Aorta (tissue), 5 donors: ENCODE data around the gene KRT3. TPM values are rescaled to one million over a fixed set of nuclear protein-coding genes. Genes with fewer than 3 reads are reported as not detected.

Experiments used
- ATAC-seq: fragments of 200-7000 bp; cut with Tn5 transposase; one replicate; pipeline ENCODE4 v1.9.1; 2022; ENCODE audit warnings: moderate library complexity; ENCODE audit not compliant: low FRiP score
- DNase-seq, 2 donors: peaks; one replicate each; pipeline ENCODE4 v3.0.0-alpha.2; 2020
- H3K27ac ChIP-seq, 2 donors: one replicate each; pipeline ENCODE4 v1.5.1; 2013; ENCODE audit warnings: low read length in 2 of 2, mild to moderate bottlenecking in 2 of 2, moderate library complexity in 2 of 2, control low read depth in 1 of 2, inconsistent platforms in 1 of 2, low read depth in 1 of 2
- H3K27me3 ChIP-seq, 2 donors: one replicate each; pipeline ENCODE4 v1.6.1; 2013; ENCODE audit warnings: control low read depth in 1 of 2, low read length in 1 of 2, mild to moderate bottlenecking in 1 of 2, moderate library complexity in 1 of 2; ENCODE audit not compliant: insufficient read depth in 2 of 2, control insufficient read depth in 1 of 2
- H3K36me3 ChIP-seq, 2 donors: one replicate each; pipeline ENCODE4 v1.6.1; 2013; ENCODE audit warnings: control low read depth in 1 of 2, low read length in 1 of 2, mild to moderate bottlenecking in 1 of 2; ENCODE audit not compliant: insufficient read depth in 2 of 2, control insufficient read depth in 1 of 2
- H3K4me1 ChIP-seq, 2 donors: one replicate each; pipeline ENCODE4 v1.6.1; 2013; ENCODE audit warnings: low read length in 2 of 2, control low read depth in 1 of 2, mild to moderate bottlenecking in 1 of 2, moderate library complexity in 1 of 2; ENCODE audit not compliant: insufficient read depth in 2 of 2, control insufficient read depth in 1 of 2
- H3K4me3 ChIP-seq, 2 donors: one replicate each; pipeline ENCODE4 v1.5.1; 2013; ENCODE audit warnings: low read length in 2 of 2, control low read depth in 1 of 2, mild to moderate bottlenecking in 1 of 2
- H3K9me3 ChIP-seq: one replicate; pipeline ENCODE4 v1.6.1; 2013; ENCODE audit warnings: mild to moderate bottlenecking, low read length; ENCODE audit not compliant: control insufficient read depth
- WGBS, 2 donors: extraction: QIAGEN DNeasy Blood & Tissue Kit; methylation state at CpG; one replicate each; pipeline ENCODE4 v1.1.7; 2013; 5-methylcytosine and 5-hydroxymethylcytosine counted together
- intact Hi-C, 2 donors: fragments of 100-400 bp; cut with DNase I; formaldehyde crosslinking; loops; one replicate each; pipeline versions ENCODE4 v1.14.2 to v1.15.0; 2022
- polyA plus RNA-seq, 2 donors: library from polyadenylated mRNA; stranded (reverse); fragments of 200-250 nt; gene quantifications; one replicate each; pipeline ENCODE4 v1.2.3, GENCODE V29; 2013
- total RNA-seq, 2 donors: library from RNA; stranded (reverse); fragmentation: NEBNext Ultra II Directional; extraction: Animal tissue kit (Norgen Biotek cat#: 25700); gene quantifications; one replicate each; pipeline ENCODE4 v1.2.1, GENCODE V29; 2021
- donor health status: healthy with polysubstance abuse.
- donor health status: Bipolar disorder and iron deficiency.
- donor health status: DM: no; HTN: no; CAD: no.
- donor health status: DM: no; HTN: no; CAD: no.
- donor health status: DM: yes; HTN: yes; CAD: no.

KRT3 gene
- total and polyA plus RNA-seq, 4 donors, result not detected

DNA sequence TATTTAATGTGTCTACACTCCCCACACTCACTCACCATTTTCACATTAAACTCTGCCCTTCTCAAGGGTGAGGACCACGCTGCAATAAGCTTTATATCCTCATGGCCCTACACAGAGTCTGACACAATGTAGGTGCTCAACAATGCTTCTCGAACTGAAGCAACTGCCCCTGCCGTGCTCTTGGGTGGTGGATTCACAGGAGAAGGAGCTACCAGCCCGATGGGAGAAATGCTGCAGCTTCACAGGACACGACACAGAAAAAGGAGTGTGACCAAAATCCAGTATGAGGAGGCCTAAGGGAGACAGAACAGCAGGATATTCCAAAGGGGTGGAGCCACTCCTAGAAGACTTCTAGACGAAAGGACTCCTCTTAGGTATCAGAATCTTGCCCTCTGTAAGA, 6.5 kb upstream of the KRT3 start:
- no peaks in the 10 kb centered on the region for H3K27me3 ChIP-seq
- WGBS, 2 donors, result 66 to 68% methylated on average over 6 of the region's 6 CpGs
- no peak overlapping the region for H3K4me3 ChIP-seq
- ATAC-seq (no peak), DNase-seq (no peak)
- H3K36me3 ChIP-seq, result no peaks in the 10 kb centered on the region
- H3K27ac ChIP-seq, result no peak overlapping the region
- no peaks in the 10 kb centered on the region for H3K4me1 ChIP-seq
- intact Hi-C loops, result no loop called here
- H3K9me3 ChIP-seq, result no peaks in the 10 kb centered on the region

DNA sequence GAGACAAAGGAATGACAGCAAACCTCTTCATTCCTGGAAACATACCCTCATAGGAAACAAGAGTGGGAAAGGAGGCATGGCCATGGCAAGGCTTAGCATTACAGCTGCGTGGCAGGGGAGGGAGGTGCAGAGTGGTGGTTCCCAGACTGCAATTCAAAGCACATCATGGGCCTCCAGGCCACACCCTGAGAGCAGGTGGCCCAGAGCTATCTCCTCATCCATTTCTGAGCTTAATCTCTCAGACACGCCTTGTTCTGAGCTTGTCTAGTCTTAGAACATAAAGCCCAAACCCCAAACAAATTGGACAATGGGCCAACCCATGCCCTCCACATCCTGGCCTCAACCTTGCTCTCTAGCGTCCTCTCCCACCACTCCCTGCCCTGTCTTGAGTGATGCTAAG, 5.9 kb upstream of the KRT3 start:
- no peak overlapping the region for H3K4me3 ChIP-seq
- 65 to 77% methylated on average over 3 of the region's 3 CpGs for WGBS, 2 donors

DNA sequence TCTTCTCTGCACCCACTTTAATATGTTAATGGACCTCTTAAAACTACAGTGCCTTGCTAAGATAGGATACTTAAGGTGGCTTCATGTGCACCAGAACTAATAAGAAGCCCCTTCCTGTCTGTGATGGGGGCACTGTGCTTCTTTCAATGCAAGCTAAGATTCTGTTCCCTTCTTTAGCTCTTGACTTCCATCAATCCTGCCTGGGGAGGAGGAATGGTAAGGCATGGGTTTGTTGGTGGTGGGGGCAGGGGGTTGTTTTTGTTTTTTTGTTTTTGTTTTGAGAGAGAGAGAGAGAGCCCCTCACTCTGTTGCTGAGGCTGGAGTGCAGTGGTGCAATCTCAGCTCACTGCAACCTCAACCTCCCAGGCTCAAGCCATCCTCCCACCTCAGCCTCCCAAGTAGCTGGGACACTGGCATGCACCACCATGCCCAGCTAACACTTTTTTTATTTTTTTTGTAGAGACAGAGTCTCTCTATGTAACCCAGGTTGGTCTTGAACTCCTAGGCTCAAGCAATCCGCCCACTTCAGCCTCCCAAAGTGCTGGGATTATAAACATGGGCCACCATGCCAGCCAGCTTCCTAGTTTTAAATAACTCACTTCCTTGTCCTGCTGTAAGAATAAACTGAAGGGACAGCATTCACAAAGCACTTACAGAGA, 4.5 kb upstream of the KRT3 start:
- Histone ChIP-seq H3K36me3 (no peaks in the 10 kb centered on the region), H3K9me3 (no peaks in the 10 kb centered on the region), H3K27ac (no peak overlapping the region), H3K4me1 (no peaks in the 10 kb centered on the region), H3K27me3 (no peaks in the 10 kb centered on the region), H3K4me3 (no peak overlapping the region)
- DNase-seq, result no peak
- 45 to 53% methylated on average over 1 of the region's 1 CpG for WGBS, 2 donors
- ATAC-seq, result no peak
- intact Hi-C loops, result no loop called here

More for the DNA sequence above, 5.9 kb upstream of the KRT3 start:
- no peaks in the 10 kb centered on the region for H3K27me3 ChIP-seq
- DNase-seq (no peak), ATAC-seq (no peak)
- H3K27ac ChIP-seq, result no peak overlapping the region
- no peaks in the 10 kb centered on the region for H3K36me3 ChIP-seq
- no peaks in the 10 kb centered on the region for H3K9me3 ChIP-seq
- intact Hi-C loops, result no loop called here
- H3K4me1 ChIP-seq, result no peaks in the 10 kb centered on the region

DNA sequence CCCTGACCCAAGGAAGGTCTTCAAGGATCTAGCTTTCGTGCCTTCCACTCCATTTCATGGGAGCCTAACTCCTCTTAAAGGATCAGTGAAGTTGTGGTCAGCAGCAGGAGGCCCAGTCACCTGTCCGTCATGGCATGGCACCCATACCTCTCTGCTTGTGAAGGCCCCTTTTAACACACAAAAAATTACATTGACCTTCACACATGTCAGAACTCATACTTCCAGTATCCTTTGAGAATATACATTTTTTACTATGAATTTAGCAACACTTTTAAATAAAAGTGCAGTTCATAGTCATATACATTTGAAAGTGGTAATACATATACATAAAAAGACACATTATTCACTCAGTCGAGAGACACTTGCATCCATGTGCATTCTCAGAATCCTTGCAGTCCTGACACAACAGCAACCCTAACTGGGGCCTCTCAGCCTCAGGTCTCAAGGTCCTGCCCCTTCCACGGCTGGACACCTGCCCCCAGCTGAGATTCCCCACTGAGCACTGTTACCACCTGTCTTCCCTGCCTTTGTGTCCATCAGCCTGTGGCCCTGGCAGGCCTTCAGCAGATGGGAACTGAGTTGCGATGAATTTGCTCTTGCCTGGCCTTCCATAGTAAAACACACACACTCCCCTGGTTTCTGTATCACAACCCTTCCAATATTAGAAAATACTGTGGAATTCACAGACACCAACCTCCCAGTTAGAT, 3.7 kb upstream of the KRT3 start:
- ATAC-seq, result no peak
- Histone ChIP-seq H3K9me3 (no peaks in the 10 kb centered on the region), H3K27ac (no peak overlapping the region), H3K4me3 (no peak overlapping the region), H3K4me1 (no peaks in the 10 kb centered on the region), H3K36me3 (no peaks in the 10 kb centered on the region), H3K27me3 (no peaks in the 10 kb centered on the region)
- intact Hi-C loops, result no loop called here
- DNase-seq, result no peak
- 77 to 87% methylated on average over 5 of the region's 5 CpGs for WGBS, 2 donors

DNA sequence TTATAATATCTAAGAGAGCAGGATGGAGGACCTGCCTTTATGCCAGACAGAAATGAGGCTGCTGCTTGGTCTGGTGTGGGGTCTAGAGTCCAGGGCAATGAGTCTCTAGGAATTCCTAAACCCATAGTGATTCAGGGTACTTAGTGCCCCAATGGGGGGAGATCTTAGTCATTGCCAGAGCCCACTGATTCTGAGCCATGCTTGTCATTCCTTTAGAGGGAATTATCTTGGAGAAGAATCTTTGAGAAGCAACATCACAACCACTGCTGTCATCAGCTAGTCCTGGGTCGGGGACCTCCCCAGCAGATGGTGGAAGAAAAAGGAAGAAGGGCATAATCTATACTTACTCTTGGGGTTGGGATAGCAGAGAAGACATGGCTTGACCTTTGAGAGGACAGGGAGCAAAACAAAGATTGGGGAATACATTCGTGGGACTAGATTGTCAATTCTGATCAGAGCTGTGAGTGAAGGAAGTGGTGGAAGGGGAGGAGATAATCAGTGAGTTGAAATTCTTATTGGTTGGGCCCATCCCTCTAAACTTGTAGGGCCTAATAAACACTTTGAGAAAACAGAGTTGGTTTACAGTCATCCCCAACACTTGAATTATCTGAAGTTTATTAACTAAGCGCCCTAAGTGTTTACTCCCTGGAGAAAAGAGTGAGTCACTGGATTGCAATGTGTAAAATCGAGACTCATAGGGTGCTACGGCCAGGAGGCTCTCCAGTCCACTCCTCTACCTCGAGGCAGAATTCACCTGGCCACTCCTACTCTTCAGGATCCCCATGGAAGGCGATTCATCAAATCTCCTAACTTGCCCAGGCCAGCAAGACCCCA, 3.0 kb upstream of the KRT3 start:
- Histone ChIP-seq H3K4me3 (no peak overlapping the region), H3K9me3 (no peaks in the 10 kb centered on the region), H3K27me3 (no peaks in the 10 kb centered on the region), H3K4me1 (no peaks in the 10 kb centered on the region), H3K27ac (no peak overlapping the region), H3K36me3 (no peaks in the 10 kb centered on the region)
- DNase-seq (no peak), ATAC-seq (peak; percentile 7)
- WGBS, 2 donors, result 58 to 59% methylated on average over 7 of the region's 7 CpGs
- intact Hi-C loops, result no loop called here

DNA sequence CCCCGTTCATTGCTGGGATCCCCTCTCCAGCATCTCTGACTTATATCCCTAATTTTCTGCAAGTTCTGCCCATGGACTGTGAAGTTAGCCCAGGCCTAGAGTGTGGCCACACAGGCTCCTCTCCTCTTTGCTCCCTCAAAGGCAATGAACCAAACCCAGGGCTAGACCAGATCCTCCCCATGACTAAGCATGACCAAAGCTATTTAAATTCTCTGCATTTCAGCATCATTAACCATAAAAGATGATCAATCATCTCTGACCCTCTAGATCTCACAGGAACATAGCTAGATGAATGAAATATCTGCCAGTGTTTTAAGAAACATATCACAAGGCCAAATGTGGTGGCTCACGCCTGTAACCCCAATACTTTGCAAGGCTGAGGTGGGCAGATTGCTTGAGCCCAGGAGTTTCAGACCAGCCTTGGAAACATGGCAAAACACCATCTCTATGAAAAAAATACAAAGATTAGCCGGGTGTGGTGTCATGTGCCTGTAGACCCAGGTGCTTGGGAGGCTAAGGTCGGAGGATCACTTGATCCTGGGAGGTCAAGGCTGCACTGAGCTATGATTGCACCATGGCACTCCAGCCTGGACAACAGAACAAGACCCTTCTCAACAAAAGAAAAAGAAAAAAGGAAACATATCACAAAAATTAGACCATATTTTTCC, 2.2 kb upstream of the KRT3 start:
- DNase-seq (no peak), ATAC-seq (no peak)
- intact Hi-C loops, result no loop called here
- Histone ChIP-seq H3K9me3 (no peaks in the 10 kb centered on the region), H3K27ac (no peak overlapping the region), H3K4me1 (no peaks in the 10 kb centered on the region), H3K4me3 (no peak overlapping the region), H3K27me3 (no peaks in the 10 kb centered on the region), H3K36me3 (no peaks in the 10 kb centered on the region)
- 91 to 95% methylated on average over 4 of the region's 4 CpGs for whole genome bisulfite sequencing, 2 donors

DNA sequence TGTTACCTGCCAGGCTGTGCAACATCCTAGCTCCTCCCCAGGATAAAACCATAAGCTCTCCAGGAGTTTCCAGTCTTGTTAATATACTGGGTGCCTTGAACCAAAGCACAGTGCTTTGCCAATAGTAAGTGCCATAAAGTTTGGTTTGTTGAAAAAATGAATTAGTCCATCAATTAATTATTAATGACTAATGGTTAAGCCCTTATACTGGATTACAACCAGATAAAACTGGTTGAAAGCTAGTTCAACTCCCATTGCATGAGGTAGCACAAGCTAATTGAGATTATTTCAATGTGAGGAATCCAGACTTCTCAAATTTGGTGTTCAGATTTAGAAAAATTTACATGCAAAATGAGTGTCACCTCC, 1.6 kb upstream of the KRT3 start:
- H3K27me3 ChIP-seq, result no peaks in the 10 kb centered on the region
- no peak overlapping the region for H3K4me3 ChIP-seq
- no peaks in the 10 kb centered on the region for H3K36me3 ChIP-seq
- H3K4me1 ChIP-seq, result no peaks in the 10 kb centered on the region
- intact Hi-C loops, result no loop called here
- no peaks in the 10 kb centered on the region for H3K9me3 ChIP-seq
- DNase-seq (no peak), ATAC-seq (no peak)
- H3K27ac ChIP-seq, result no peak overlapping the region

DNA sequence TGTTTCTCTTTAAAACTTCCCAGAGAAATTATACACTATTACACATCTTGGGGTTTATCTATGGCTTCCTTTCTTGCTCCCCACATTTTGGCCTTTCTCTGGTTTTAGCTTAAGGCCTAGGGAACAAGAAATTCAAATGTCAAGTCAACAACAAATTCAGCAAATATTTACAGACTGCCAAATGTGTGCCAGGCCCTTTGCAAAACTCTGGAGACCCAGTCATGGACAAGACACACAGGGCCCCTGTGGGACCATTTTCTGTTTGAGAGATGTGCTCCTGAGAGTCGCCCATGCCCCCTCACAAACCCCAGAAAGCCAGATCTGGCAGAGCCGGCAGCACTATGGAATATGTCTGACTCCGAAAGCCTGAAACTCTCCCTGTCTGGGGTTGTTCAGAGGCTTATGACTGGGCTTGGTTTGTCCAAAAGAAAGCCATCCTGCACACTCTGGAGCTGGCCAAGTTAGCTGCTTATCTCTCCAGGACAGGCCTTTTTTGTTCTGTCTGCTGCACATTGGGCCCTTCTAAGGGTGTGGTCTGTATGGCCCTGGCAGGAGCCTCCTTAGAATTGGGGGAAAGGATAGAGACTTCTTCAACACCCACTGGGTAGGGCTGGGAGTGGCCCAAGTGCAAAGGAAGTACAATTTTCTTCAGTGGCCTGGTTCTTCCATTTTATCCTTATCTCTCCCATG, 1.1 kb upstream of the KRT3 start:
- H3K4me1 ChIP-seq, result no peaks in the 10 kb centered on the region
- H3K36me3 ChIP-seq, result no peaks in the 10 kb centered on the region
- ATAC-seq (no peak), DNase-seq (no peak)
- no peaks in the 10 kb centered on the region for H3K9me3 ChIP-seq
- WGBS, 2 donors, result 84 to 87% methylated on average over 3 of the region's 3 CpGs
- no peaks in the 10 kb centered on the region for H3K27me3 ChIP-seq
- no peak overlapping the region for H3K27ac ChIP-seq
- intact Hi-C loops, result no loop called here
- no peak overlapping the region for H3K4me3 ChIP-seq
